Activated T-helper 17 cell treated with anti-CD3 and anti-CD28 coated beads, Interleukin-2, amount 50 U/mL, for 72 hours (primary cell): ENCODE data around the gene DCAKD. TPM values are rescaled to one million over a fixed set of nuclear protein-coding genes. Genes with fewer than 3 reads are reported as not detected.

Source experiments
- ATAC-seq: fragments of 150-1000 bp; cut with Tn5 transposase; replicated peaks from 2 replicates; pipeline ENCODE4 v1.10.0; 2021; ENCODE audit warnings: mild to moderate bottlenecking, moderate library complexity
- H3K27ac Mint-ChIP-seq: one replicate; pipeline ENCODE4 v1.8.0; 2022; ENCODE audit warnings: mixed read lengths
- H3K27me3 Mint-ChIP-seq: one replicate; pipeline ENCODE4 v1.8.0; 2022; ENCODE audit warnings: mixed read lengths
- H3K36me3 Mint-ChIP-seq: one replicate; pipeline ENCODE4 v1.8.0; 2022; ENCODE audit warnings: low read depth, mild to moderate bottlenecking, mixed read lengths
- H3K4me1 Mint-ChIP-seq: one replicate; pipeline ENCODE4 v1.8.0; 2022; ENCODE audit warnings: mixed read lengths
- H3K4me3 Mint-ChIP-seq: one replicate; pipeline ENCODE4 v1.8.0; 2022; ENCODE audit warnings: mild to moderate bottlenecking, mixed read lengths
- H3K9me3 Mint-ChIP-seq: one replicate; pipeline ENCODE4 v1.8.0; 2022; ENCODE audit warnings: mixed read lengths
- total RNA-seq, 2 donors: library from RNA; stranded (reverse); gene quantifications; one replicate each; pipeline ENCODE4 v1.2.3, GENCODE V29; 2022

DCAKD gene
- total RNA-seq, 2 donors from 2014 or later, result 36.5 to 36.6 TPM

- no peaks in the 10 kb centered on the region for H3K9me3 Mint-ChIP-seq
- H3K27ac Mint-ChIP-seq, result no peak overlapping the region
- ATAC-seq, result no peak
- H3K27me3 Mint-ChIP-seq, result peaks cover 19% of the 10 kb centered on the region
- H3K36me3 Mint-ChIP-seq, result no peaks in the 10 kb centered on the region
- no peak overlapping the region for H3K4me3 Mint-ChIP-seq
- no peaks in the 10 kb centered on the region for H3K4me1 Mint-ChIP-seq
Measured at GRCh38 chr17:44989552-44990138, 61.8 kb downstream of the DCAKD start.

- no peaks in the 10 kb centered on the region for H3K36me3 Mint-ChIP-seq
Measured at GRCh38 chr17:44988044-44988942, 63.1 kb downstream of the DCAKD start.

GRCh38 chr17:44983563-44983962 lies 67.9 kb downstream of the DCAKD start:
- no peak overlapping the region for H3K27ac Mint-ChIP-seq
- H3K9me3 Mint-ChIP-seq, result no peaks in the 10 kb centered on the region
- no peaks in the 10 kb centered on the region for H3K36me3 Mint-ChIP-seq
- ATAC-seq, result no peak
- H3K4me1 Mint-ChIP-seq, result peaks cover 6% of the 10 kb centered on the region
- H3K4me3 Mint-ChIP-seq, result no peak overlapping the region
- peaks cover 28% of the 10 kb centered on the region for H3K27me3 Mint-ChIP-seq

More at GRCh38 chr17:44988044-44988942, 63.1 kb downstream of the DCAKD start:
- Mint-ChIP-seq H3K27ac (no peak overlapping the region), H3K27me3 (peaks cover 19% of the 10 kb centered on the region), H3K4me3 (no peak overlapping the region), H3K9me3 (no peaks in the 10 kb centered on the region), H3K4me1 (no peaks in the 10 kb centered on the region)
- no peak for ATAC-seq

DNA sequence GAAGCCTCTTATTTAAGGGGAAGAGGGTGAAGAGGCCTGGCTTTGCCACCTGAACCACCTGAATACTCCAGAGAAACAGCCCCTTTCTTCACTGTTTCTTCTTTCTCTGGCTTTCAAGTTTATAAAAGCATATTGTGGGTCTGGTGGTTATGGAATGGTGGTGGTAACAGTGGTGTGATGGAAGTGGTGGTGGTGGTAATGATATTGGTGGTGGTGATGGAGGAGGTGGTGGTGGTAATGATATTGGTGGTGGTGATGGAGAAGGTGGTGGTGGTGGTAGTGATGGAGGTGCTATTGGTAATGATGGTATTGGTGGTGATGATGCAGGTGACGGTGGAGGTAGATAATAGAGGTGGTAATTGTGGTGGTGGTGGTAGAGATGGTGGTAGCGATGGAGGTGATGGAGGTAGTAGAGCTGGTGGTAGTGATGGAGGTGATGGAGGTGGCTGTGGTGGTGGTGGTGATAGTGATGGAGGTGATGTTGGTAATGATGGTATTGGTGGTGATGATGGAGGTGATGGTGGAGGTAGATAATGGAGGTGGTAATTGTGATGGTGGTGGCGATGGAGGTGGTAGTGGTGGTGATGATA lies 69.2 kb downstream of the DCAKD start:
- Mint-ChIP-seq H3K4me1 (peaks cover 6% of the 10 kb centered on the region), H3K9me3 (no peaks in the 10 kb centered on the region), H3K27me3 (peaks cover 31% of the 10 kb centered on the region), H3K36me3 (no peaks in the 10 kb centered on the region), H3K27ac (no peak overlapping the region), H3K4me3 (no peak overlapping the region)
- no peak for ATAC-seq

DNA sequence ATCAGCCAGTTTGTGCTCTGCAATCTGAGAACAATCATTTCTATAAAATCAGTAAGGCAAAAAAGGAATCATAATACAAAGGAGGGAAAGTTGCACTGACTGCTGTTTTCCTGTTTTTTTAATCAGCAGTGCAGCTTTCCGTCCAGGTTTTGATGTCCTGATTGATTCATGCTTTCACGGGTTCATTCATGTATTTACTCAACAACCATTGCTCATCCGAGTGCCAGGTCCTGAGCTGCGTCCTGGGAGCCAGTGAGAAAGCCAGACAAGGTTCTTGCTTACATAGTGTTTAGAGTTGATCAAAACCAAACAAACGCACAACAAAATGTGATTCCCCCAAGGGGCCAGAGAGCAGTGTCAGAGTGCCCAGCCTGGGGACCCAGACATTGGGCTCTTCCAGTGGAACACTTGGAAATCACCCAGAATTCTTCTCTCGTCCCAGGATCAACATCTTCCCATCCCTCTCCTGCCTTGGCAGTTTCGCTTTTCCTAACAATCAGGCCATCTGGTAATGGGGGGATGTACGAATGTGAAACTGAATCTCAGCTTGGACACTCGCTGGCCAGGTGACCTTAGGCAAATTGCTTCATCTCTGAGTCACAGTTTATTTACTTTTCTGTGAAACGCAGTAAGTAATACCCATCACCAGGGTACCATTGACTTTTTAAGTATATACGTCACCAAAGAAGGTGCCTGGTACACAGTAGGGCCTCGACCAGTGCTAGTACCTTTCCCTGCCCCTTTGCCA lies 70.0 kb downstream of the DCAKD start:
- H3K4me1 Mint-ChIP-seq, result peaks cover 6% of the 10 kb centered on the region
- H3K27ac Mint-ChIP-seq, result no peak overlapping the region
- no peak overlapping the region for H3K4me3 Mint-ChIP-seq
- peak; percentile 85 for ATAC-seq
- no peaks in the 10 kb centered on the region for H3K9me3 Mint-ChIP-seq
- H3K27me3 Mint-ChIP-seq, result peaks cover 31% of the 10 kb centered on the region
- no peaks in the 10 kb centered on the region for H3K36me3 Mint-ChIP-seq

- H3K4me1 Mint-ChIP-seq, result peaks cover 6% of the 10 kb centered on the region
- no peak for ATAC-seq
- H3K27ac Mint-ChIP-seq, result no peak overlapping the region
- H3K4me3 Mint-ChIP-seq, result no peak overlapping the region
- H3K9me3 Mint-ChIP-seq, result no peaks in the 10 kb centered on the region
- peaks cover 30% of the 10 kb centered on the region for H3K27me3 Mint-ChIP-seq
- H3K36me3 Mint-ChIP-seq, result no peaks in the 10 kb centered on the region
Measured at GRCh38 chr17:44979426-44979995, 71.9 kb downstream of the DCAKD start.

GRCh38 chr17:44978807-44979206 lies 72.6 kb downstream of the DCAKD start:
- H3K9me3 Mint-ChIP-seq, result no peaks in the 10 kb centered on the region
- no peak overlapping the region for H3K27ac Mint-ChIP-seq
- H3K4me3 Mint-ChIP-seq, result no peak overlapping the region
- peaks cover 32% of the 10 kb centered on the region for H3K27me3 Mint-ChIP-seq
- no peak for ATAC-seq
- no peaks in the 10 kb centered on the region for H3K36me3 Mint-ChIP-seq
- peaks cover 6% of the 10 kb centered on the region for H3K4me1 Mint-ChIP-seq

- peaks cover 6% of the 10 kb centered on the region for H3K4me1 Mint-ChIP-seq
- no peaks in the 10 kb centered on the region for H3K36me3 Mint-ChIP-seq
- no peak overlapping the region for H3K4me3 Mint-ChIP-seq
- no peaks in the 10 kb centered on the region for H3K9me3 Mint-ChIP-seq
- H3K27ac Mint-ChIP-seq, result no peak overlapping the region
- H3K27me3 Mint-ChIP-seq, result peaks cover 35% of the 10 kb centered on the region
- ATAC-seq, result no peak
Measured at GRCh38 chr17:44977814-44978550, 73.5 kb downstream of the DCAKD start.

DNA sequence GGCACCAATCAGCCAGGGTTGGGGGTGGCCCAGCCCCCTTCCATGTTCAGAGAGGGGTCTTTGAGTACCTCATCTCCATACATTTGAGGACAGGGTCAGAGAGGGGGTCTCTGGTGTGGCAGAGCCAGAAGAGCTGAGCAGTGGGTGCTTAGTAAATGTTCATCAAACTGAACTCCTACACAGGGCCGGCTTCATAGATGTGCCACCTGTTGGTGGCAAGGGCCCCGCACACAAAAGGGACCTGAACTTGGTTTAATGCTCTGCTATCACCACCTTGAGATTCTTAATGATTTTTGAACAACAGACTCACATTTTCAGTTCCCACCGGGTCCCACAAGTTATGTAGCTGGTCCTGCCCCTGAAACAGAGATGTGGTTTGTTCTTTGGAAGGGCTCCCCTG lies 74.4 kb downstream of the DCAKD start:
- peaks cover 4% of the 10 kb centered on the region for H3K4me1 Mint-ChIP-seq
- ATAC-seq, result no peak
- no peak overlapping the region for H3K27ac Mint-ChIP-seq
- no peak overlapping the region for H3K4me3 Mint-ChIP-seq
- H3K9me3 Mint-ChIP-seq, result no peaks in the 10 kb centered on the region
- peaks cover 29% of the 10 kb centered on the region for H3K27me3 Mint-ChIP-seq
- no peaks in the 10 kb centered on the region for H3K36me3 Mint-ChIP-seq

DNA sequence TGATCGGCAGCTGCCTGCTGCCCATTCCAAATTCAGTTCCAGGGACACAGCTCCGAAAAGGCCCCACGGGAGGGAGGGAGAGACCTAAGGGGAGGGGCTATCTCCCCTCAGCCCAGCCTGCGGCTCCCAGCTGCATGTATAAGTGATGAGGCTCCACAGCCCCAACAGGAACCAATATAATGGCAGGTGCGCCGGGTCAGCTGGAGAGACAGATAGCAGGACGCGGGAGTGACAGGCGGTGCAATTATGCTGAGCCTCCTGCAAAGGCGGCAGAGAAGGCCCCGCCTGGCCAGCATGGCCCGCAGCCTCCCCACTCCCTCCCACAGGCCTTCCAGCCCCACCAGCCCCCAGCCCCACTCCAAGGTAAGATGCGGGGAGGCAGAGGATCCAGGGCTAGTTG lies 75.2 kb downstream of the DCAKD start:
- H3K36me3 Mint-ChIP-seq, result no peaks in the 10 kb centered on the region
- no peak for ATAC-seq
- H3K9me3 Mint-ChIP-seq, result no peaks in the 10 kb centered on the region
- no peak overlapping the region for H3K4me3 Mint-ChIP-seq
- peaks cover 29% of the 10 kb centered on the region for H3K27me3 Mint-ChIP-seq
- peaks cover 6% of the 10 kb centered on the region for H3K4me1 Mint-ChIP-seq
- H3K27ac Mint-ChIP-seq, result no peak overlapping the region

Other genes starting within 250 kb of the DCAKD start
- gene GJC1, start 221.3 kb downstream of the DCAKD start, total RNA-seq, result 1 to 10 TPM; 2.4 to 3.4 TPM
- gene HIGD1B, start 203.7 kb downstream of the DCAKD start, total RNA-seq, result not detected
- gene EFTUD2, start 152.2 kb downstream of the DCAKD start, total RNA-seq, result 100 to 1,000 TPM; 105 to 215 TPM
- not detected for gene GFAP, start 136.1 kb downstream of the DCAKD start, total RNA-seq
- 10 to 100 TPM; 37.7 to 51.5 TPM for gene KIF18B, start 103.9 kb downstream of the DCAKD start, total RNA-seq
- gene C1QL1, start 83.3 kb downstream of the DCAKD start, total RNA-seq, result under 1 TPM; 0.32 to 0.34 TPM
- gene NMT1, start 9.7 kb upstream of the DCAKD start, total RNA-seq, result 100 to 1,000 TPM; 101 to 120 TPM
- gene PLCD3, start 80.9 kb upstream of the DCAKD start, total RNA-seq, result 1 to 10 TPM; 3.1 to 6.5 TPM
- 10 to 100 TPM in 1 of 2 donors, 1 to 10 TPM in 1; 9.8 to 12.6 TPM for gene ACBD4, start 84.1 kb upstream of the DCAKD start, total RNA-seq
- gene HEXIM1, start 96.8 kb upstream of the DCAKD start, total RNA-seq, result 10 to 100 TPM; 45.9 to 66.4 TPM
- gene HEXIM2, start 110.2 kb upstream of the DCAKD start, total RNA-seq, result 1 to 10 TPM; 6.1 to 8.5 TPM
- gene FMNL1, start 170.3 kb upstream of the DCAKD start, total RNA-seq, result 100 to 1,000 TPM; 262 to 496 TPM
- under 1 TPM; 0.13 to 0.32 TPM for gene SPATA32, start 210.5 kb upstream of the DCAKD start, total RNA-seq